Neural progenitor cell (in vitro differentiated cells): ENCODE results near the gene IL1R2.

Experiments
- CTCF ChIP-seq: fragments of 200-600 bp; sonication (generic); IDR thresholded peaks from 2 replicates; pipeline ENCODE4 v1.5.1; 2017; ENCODE audit warnings: antibody characterized with exemption, mild to moderate bottlenecking
- EZH2phosphoT487 ChIP-seq: fragments of 200-600 bp; sonication (generic); IDR thresholded peaks from 2 replicates; pipeline ENCODE4 v1.6.1; 2017; ENCODE audit warnings: antibody characterized with exemption

GRCh38 chr2:101998896-101999789 lies 7.4 kb downstream of the IL1R2 start:
- no peak for TF ChIP-seq CTCF
- no peak for TF ChIP-seq EZH2phosphoT487
